Pancreas (tissue), 10 donors: Measurements from ENCODE around the gene KCNIP2. TPM values are rescaled to one million over a fixed set of nuclear protein-coding genes. Genes with fewer than 3 reads are reported as not detected.

ENCODE experiments used
- ATAC-seq, 4 donors: fragments of 200-7000 bp; cut with Tn5 transposase; one replicate each; pipeline versions ENCODE4 v1.8.0 to v1.9.1; 2020; ENCODE audit warnings: mild to moderate bottlenecking in 4 of 4, moderate library complexity in 4 of 4
- DNase-seq, 6 donors: peaks; one replicate each; pipeline ENCODE4 v3.0.0-alpha.2; 2020
- FAIRE-seq: peaks from 2 replicates; lab custom pipeline; 2012; peaks lifted over from hg19 to GRCh38; lab: Jason Lieb, UNC
- H3K27ac ChIP-seq, 4 donors: fragments of 200-600 bp; sonication (generic); 1 replicate in 3 of 4; 2 replicates in 1 of 4; pipeline versions ENCODE4 v1.5.0 to v1.8.0; 2020
- H3K27me3 ChIP-seq, 4 donors: fragments of 200-600 bp; one replicate each; pipeline ENCODE4 v1.8.0; 2021
- H3K36me3 ChIP-seq, 3 donors: fragments of 200-600 bp; sonication (generic) in 1 of 3; one replicate each; pipeline versions ENCODE4 v1.5.0 to v1.8.0; 2020 to 2021
- H3K4me1 ChIP-seq, 3 donors: fragments of 200-600 bp; one replicate each; pipeline ENCODE4 v1.8.0; 2021
- H3K4me3 ChIP-seq, 4 donors: fragments of 200-600 bp; sonication (generic) in 2 of 4; one replicate each; pipeline versions ENCODE4 v1.5.0 to v1.8.0; 2020 to 2021
- H3K9me3 ChIP-seq, 4 donors: fragments of 200-600 bp; one replicate each; pipeline ENCODE4 v1.8.0; 2021
- CTCF ChIP-seq, 4 donors: fragments of 200-600 bp; sonication (generic) in 3 of 4; IDR thresholded peaks; one replicate each; pipeline versions ENCODE4 v1.5.0 to v1.8.0; 2021; ENCODE audit warnings: antibody characterized with exemption in 4 of 4
- WGBS, 2 donors: extraction: QIAGEN DNeasy Blood & Tissue Kit; methylation state at CpG; one replicate each; pipeline ENCODE4 v1.1.7; 2013; 5-methylcytosine and 5-hydroxymethylcytosine counted together
- intact Hi-C, 3 donors: fragments of 100-400 bp; cut with DNase I; formaldehyde crosslinking; loops; one replicate each; pipeline versions ENCODE4 v1.11.1 to v1.14.2; 2022
- polyA plus RNA-seq, 2 donors: library from polyadenylated mRNA; stranded (reverse); fragments of 200-250 nt; gene quantifications; one replicate each; pipeline ENCODE4 v1.2.3, GENCODE V29; 2013
- total RNA-seq, 6 donors: library from RNA; stranded (reverse); fragmentation: NEBNext Ultra II Directional in 4 of 6; extraction: Animal tissue kit (Norgen Biotek cat#: 25700) in 4 of 6; gene quantifications; one replicate each; pipeline versions ENCODE4 v1.2.1 to v1.2.4, GENCODE V29; 2021 to 2023
- donor health status: healthy with polysubstance abuse.
- donor health status: DM: no; HTN: no; CAD: no; lungs with moderate emphysema.
- donor health status: DM: no; HTN: no; CAD: no.
- donor health status: control.
- donor health status: control.
- donor health status: Bipolar disorder and iron deficiency.
- donor health status: DM: yes; HTN: yes; CAD: no.
- donor health status: DM: no; HTN: no; CAD: no.
- donor health status: DM: no; HTN: no; CAD: no.
- donor health status: DM: yes; HTN: yes; CAD: no.

Gene KCNIP2
- total and polyA plus RNA-seq, 8 donors: 0.67 to 3.0 (median 1.5) TPM

DNA sequence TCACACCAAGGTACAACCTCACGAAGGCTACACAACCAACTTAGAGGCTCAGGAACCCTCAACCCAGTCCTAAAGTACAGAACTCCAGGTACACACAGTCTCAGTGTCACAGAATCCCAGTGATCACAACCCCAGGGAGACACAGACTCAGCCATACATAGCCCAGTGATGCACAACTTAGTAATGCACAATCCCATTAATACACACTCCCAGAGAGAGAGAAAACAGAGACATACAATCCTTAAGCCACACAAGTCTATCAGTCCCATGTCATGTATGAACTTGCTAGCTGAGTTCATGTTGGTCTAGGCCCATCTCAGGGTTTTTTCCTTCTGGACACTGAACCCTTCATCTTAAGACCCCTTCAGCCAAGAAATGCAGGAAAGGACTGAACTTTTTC lies 4.6 kb downstream of the KCNIP2 start:
- WGBS, 2 donors: 90 to 100% methylated on average over 1 of the region's 1 CpG
- H3K4me3 ChIP-seq: no peak overlapping the region
- ATAC-seq (no peak), DNase-seq (no peak), FAIRE-seq (no peak)
- no peaks in the 10 kb centered on the region for H3K27me3 ChIP-seq
- no peak for TF ChIP-seq CTCF (IDR thresholded peaks at IDR 0.05)
- no peak overlapping the region for H3K27ac ChIP-seq
- intact Hi-C loops: loop anchor here in 1 of 3 donors (10.0 kb wide), 1 partner anchor 176 kb away; no protein-coding TSS in a partner anchor
- H3K9me3 ChIP-seq: no peaks in the 10 kb centered on the region
- H3K4me1 ChIP-seq: peaks cover 0 to 3% (median 0%) of the 10 kb centered on the region in 3 donors
- no peaks in the 10 kb centered on the region for H3K36me3 ChIP-seq

DNA sequence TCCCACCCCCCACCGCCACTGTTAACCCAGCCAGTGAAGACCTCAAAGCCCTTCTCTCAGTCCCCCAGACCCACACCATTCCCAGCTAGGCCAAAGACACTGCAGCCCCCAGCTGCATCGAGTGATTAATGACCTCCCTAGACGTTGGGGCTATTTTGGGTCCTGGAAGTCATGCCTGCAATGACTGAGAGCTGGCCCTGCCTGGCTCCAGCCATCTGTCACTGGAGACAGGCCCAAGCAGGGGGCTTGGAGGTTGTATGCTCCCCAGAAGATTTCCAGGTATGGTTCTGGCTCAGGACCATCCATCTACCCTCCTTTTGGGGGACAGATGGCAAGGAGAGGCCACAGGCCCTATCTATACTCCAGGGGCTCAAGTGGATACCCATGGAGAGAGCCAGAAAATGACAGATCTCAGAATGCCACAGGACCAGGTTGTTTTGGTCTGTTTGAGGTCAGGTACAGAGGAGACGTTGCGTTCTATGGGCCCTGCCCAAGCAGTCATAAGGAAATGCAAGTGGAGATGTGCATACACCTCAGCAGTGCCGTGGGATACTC lies 5.1 kb downstream of the KCNIP2 start:
- H3K4me1 ChIP-seq: peaks cover 0 to 3% (median 0%) of the 10 kb centered on the region in 3 donors
- DNase-seq (no peak), ATAC-seq (no peak), FAIRE-seq (no peak)
- intact Hi-C loops: loop anchor here in 1 of 3 donors (10.0 kb wide), 1 partner anchor 176 kb away; no protein-coding TSS in a partner anchor
- H3K27me3 ChIP-seq: no peaks in the 10 kb centered on the region
- WGBS, 2 donors: 80 to 87% methylated on average over 6 of the region's 6 CpGs
- H3K4me3 ChIP-seq: no peak overlapping the region
- H3K9me3 ChIP-seq: no peaks in the 10 kb centered on the region
- no peak for TF ChIP-seq CTCF (IDR thresholded peaks at IDR 0.05)
- no peaks in the 10 kb centered on the region for H3K36me3 ChIP-seq
- no peak overlapping the region for H3K27ac ChIP-seq

DNA sequence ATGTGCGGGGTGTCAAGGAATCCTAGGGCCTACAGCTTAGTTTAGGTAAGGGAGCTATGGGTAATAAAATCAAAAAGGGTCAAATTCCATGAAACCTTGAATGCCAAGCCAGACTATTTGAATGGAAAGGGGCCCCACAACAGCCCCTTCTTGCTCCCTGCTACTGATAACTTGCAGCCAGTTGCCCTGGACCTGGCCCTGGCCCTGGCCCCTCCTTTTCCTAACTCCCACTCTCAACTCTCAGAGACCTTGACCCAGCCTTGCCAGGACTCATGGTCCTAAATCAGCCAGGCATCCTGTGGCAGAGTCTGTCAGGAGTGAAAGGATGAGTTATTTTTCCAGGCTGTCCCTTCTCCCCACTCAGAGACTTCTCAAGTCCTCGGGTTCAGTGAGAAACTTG lies 5.9 kb downstream of the KCNIP2 start:
- ATAC-seq (no peak), DNase-seq (no peak), FAIRE-seq (no peak)
- TF ChIP-seq CTCF (IDR thresholded peaks at IDR 0.05): no peak
- 80 to 89% methylated on average over 2 of the region's 2 CpGs for WGBS, 2 donors
- H3K27ac ChIP-seq: no peak overlapping the region
- no peaks in the 10 kb centered on the region for H3K9me3 ChIP-seq
- peaks cover 0 to 3% (median 0%) of the 10 kb centered on the region in 3 donors for H3K4me1 ChIP-seq
- no peaks in the 10 kb centered on the region for H3K27me3 ChIP-seq
- no peaks in the 10 kb centered on the region for H3K36me3 ChIP-seq
- intact Hi-C loops: loop anchor here in 1 of 3 donors (10.0 kb wide), 1 partner anchor 177 kb away; no protein-coding TSS in a partner anchor
- no peak overlapping the region for H3K4me3 ChIP-seq

DNA sequence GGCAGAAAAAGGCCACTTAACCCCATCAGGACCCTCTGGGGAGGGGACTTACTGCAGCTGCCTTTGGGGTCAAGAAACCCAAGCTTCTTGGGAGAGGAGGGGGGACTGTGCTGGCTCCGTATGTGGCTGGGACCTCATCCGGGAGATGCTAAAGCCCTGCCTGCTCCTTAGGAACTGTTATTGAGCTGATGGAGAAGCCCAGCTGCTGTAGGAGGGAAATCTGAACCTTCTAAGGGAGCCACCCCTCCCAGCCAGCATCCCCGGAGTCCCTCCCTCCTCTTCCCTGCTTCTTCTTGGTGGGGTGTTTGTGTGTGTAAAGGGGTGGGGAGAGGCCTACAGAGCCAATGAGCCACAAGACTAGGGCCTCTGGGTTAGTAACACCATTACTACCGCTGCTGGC lies 8.2 kb downstream of the KCNIP2 start:
- WGBS, 2 donors: 86 to 91% methylated on average over 4 of the region's 4 CpGs
- peaks cover 0 to 8% (median 0%) of the 10 kb centered on the region in 3 donors for H3K4me1 ChIP-seq
- H3K4me3 ChIP-seq: no peak overlapping the region
- no peaks in the 10 kb centered on the region for H3K36me3 ChIP-seq
- FAIRE-seq: no peak
- no peak for DNase-seq
- intact Hi-C loops: loop anchor here in 1 of 3 donors (10.0 kb wide), 1 partner anchor 179 kb away; no protein-coding TSS in a partner anchor
- H3K27ac ChIP-seq: no peak overlapping the region
- no peaks in the 10 kb centered on the region for H3K27me3 ChIP-seq
- H3K9me3 ChIP-seq: no peaks in the 10 kb centered on the region
- TF ChIP-seq CTCF (IDR thresholded peaks at IDR 0.05): no peak
- ATAC-seq: no peak

DNA sequence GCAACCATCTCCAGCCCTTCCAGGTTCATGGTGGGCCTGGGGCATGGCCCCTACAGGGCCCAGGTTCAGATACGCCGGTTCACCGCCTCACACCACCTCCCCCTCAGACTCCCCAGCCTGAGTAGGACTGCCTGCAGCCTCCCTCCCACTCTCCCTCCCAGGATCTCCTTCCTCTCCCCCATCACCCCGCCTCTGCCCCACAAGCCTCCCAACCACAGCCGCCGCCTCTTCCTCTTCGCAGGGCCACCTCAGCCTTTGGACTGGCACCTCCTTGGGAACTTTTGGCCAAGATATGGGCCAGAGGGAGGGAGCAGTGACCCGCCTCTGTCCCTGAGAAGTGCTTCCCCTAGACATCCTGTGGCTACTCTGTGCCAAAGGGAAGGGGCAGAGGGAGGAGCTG lies 9.3 kb downstream of the KCNIP2 start:
- FAIRE-seq (no peak), DNase-seq (no peak), ATAC-seq (no peak)
- intact Hi-C loops: loop anchor here in 1 of 3 donors (10.0 kb wide), 1 partner anchor 180 kb away; no protein-coding TSS in a partner anchor
- WGBS, 2 donors: 82 to 93% methylated on average over 8 of the region's 8 CpGs
- H3K9me3 ChIP-seq: no peaks in the 10 kb centered on the region
- no peak overlapping the region for H3K4me3 ChIP-seq
- H3K36me3 ChIP-seq: no peaks in the 10 kb centered on the region
- H3K27me3 ChIP-seq: no peaks in the 10 kb centered on the region
- H3K4me1 ChIP-seq: peaks cover 0 to 8% (median 0%) of the 10 kb centered on the region in 3 donors
- no peak for TF ChIP-seq CTCF (IDR thresholded peaks at IDR 0.05)
- no peak overlapping the region for H3K27ac ChIP-seq
